Measurements from ENCODE around the gene PLA2G4A.

The PLA2G4A gene

GRCh38 chr1:186828611-186829454, at the start of gene PLA2G4A:
Gene PLA2G4A (plus strand): TSS chr1:186828949. CDS start chr1:186854355, 25,406 bp downstream.
- DNase-seq (ENCODE audit: low read depth in 3 of 3, low spot score in 1 of 3): no peak

GRCh38 chr1:186780076-186780475, 48.7 kb upstream of the PLA2G4A start:
- DNase-seq (ENCODE audit: low read depth in 3 of 3, low spot score in 1 of 3): no peak

- DNase-seq (ENCODE audit: low read depth in 3 of 3, low spot score in 1 of 3): no peak
Observed at GRCh38 chr1:186781730-186782129, 47.0 kb upstream of the PLA2G4A start.

DNA sequence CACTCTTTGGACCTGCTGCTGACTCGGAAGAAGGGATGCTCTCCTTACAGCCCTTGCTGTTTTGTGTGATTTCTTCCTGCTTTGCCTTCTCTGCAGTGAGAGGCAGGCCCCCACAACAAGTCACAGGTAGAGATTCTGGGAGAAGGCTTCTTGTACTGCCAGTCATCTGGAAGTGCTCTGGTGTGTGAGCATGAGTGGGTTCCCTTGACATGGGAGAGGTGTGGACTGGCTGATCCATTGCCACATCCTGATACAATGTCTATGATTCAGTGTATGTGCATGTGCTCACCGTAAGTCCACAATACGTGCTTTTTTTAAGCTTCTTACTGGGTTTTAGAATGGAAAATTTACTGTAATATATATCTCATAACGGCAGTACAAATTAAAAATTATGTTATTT, 46.0 kb upstream of the PLA2G4A start:
- no peak for DNase-seq (ENCODE audit: low read depth in 3 of 3, low spot score in 1 of 3)

DNA sequence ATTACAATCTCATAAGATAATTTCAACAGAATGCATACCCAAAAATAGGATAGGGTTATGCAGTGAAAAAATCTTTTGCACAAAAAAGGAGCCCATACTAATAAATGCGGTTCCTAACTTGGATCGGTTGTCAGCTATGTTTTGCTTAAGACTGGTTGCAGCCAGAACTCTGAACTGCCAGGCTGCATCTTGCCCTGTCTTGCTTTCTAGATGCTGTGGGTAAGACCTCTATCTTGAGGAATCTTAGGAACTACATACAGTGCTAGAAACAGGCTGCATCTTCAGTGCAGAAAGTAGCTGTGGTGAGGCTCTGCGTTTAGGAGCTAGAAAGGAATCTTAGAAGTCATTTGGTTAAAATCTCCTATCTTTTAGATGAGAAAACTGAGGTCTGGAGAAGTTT, 45.6 kb upstream of the PLA2G4A start:
- DNase-seq (ENCODE audit: low read depth in 3 of 3, low spot score in 1 of 3): no peak

DNA sequence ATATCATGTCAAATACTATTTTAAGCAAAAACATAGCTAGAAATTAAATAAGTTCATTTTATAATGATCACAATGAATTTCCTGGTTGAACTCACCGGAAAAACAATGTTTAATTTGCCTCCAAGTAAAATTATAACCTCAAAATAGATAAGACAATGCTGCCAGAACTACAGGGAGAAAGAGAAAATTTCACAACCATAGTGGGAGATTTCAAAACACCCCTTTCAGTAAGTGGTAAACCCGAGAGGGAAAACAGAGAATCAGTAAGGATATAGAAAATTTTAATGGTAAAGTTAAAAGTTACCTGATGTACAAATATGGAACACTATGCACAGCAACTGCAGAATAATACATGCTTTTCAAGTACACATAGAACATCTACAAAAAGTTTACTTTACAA, 43.2 kb upstream of the PLA2G4A start:
- DNase-seq (ENCODE audit: low read depth in 3 of 3, low spot score in 1 of 3): no peak

- no peak for DNase-seq (ENCODE audit: low read depth in 3 of 3, low spot score in 1 of 3)
Observed at GRCh38 chr1:186790101-186790500, 38.6 kb upstream of the PLA2G4A start.

DNA sequence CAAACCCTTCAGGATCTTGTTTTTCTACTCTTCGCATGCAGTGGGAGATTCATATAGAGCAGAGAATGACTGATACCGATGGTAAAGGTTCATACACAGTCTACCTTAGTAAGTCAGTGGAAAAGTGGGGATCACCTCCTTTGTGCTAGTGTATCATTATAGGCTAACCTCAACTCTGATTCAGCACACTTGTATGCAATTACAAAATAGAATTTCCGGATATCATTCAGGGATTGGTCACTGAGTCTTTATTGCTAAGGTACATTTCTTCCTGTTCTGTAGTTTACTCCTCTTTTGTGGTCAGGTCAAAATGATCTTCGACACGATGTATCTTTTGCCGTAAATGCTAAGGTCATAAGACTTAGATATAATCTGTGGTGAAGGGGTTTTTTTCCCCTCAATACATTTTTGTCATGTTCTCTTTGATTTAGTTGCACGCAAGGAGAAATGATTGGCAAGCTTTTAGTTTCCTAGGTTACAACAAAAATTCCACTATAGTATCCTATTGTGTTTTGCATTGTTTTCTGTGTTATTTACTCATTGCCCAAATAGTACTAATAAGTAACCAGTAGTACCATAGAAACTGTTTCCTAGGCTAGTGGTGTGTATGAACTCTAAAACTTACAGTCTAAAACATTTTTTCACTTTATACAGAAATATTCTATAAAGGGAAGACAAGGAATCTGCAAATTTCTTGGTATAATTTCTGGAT, 35.7 kb upstream of the PLA2G4A start:
- DNase-seq (ENCODE audit: low read depth in 3 of 3, low spot score in 1 of 3): no peak

GRCh38 chr1:186793582-186793927, 35.2 kb upstream of the PLA2G4A start:
- no peak for DNase-seq (ENCODE audit: low read depth in 3 of 3, low spot score in 1 of 3)

- DNase-seq (ENCODE audit: low read depth in 3 of 3, low spot score in 1 of 3): no peak
Observed at GRCh38 chr1:186798960-186799688, 29.6 kb upstream of the PLA2G4A start.

GRCh38 chr1:186799689-186800054, 29.1 kb upstream of the PLA2G4A start:
- DNase-seq (ENCODE audit: low read depth in 3 of 3, low spot score in 1 of 3): no peak

DNA sequence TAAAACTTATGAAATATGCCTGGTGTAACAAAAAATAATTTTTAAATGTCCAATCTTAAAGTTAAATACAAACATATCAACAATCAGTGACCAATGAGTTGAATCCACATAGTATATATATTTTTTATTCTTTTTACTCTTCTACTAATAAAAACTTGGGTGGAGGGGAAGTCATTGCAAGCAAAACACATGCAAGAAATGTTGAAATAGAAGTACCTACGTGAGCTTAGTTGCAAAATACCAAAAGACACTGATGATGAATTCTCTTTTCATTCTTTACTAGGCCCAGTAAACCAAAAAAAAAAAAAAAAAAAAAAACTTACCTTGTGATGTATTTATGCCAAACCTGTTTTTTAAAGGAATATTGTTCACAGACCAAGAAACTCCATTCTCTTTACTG, 26.4 kb upstream of the PLA2G4A start:
- DNase-seq (ENCODE audit: low read depth in 3 of 3, low spot score in 1 of 3): no peak

- DNase-seq (ENCODE audit: low read depth in 3 of 3, low spot score in 1 of 3): no peak
Observed at GRCh38 chr1:186804679-186805078, 24.1 kb upstream of the PLA2G4A start.

GRCh38 chr1:186806477-186806876, 22.3 kb upstream of the PLA2G4A start:
- DNase-seq (ENCODE audit: low read depth in 3 of 3, low spot score in 1 of 3): no peak

DNA sequence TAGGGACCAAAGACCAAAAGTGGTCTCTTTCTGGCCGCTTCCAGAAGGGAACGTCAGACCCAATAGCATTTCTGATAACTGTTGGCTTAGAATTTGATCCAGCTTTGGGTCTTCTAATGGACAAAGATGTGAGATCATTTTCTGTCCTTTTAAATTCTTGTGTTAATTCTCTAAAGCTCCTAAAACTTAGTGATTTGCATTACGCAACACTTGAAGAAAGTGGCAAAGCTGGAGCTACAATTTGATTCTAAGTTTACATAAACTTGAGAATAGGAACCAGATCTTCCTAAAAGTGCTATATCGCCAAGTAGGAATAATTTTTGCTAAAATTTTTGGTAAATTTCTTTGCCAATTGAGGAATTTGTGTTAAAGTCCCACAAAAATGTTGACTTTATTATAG, 21.6 kb upstream of the PLA2G4A start:
- no peak for DNase-seq (ENCODE audit: low read depth in 3 of 3, low spot score in 1 of 3)

DNA sequence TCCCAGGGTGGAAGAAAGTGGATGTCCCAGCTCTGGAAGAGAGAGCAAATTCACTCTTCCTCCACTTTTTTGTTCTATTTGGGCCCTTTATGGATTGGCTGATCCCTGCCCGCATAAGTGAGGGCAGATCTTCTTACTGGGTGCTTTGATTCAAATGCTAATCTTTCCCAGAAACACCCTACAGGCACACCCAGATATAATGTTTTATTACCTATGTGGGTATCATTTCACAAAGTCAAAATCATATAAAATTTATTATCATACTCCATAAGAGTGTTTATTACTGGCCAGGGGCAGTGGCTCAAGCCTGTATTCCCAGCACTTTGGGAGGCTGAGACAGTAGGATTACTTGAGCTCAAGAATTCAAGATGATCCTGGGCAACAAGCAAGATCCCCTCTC, 16.9 kb upstream of the PLA2G4A start:
- no peak for DNase-seq (ENCODE audit: low read depth in 3 of 3, low spot score in 1 of 3)

GRCh38 chr1:186812570-186812969, 16.2 kb upstream of the PLA2G4A start:
- no peak for DNase-seq (ENCODE audit: low read depth in 3 of 3, low spot score in 1 of 3)

GRCh38 chr1:186813420-186813819, 15.3 kb upstream of the PLA2G4A start:
- DNase-seq (ENCODE audit: low read depth in 3 of 3, low spot score in 1 of 3): no peak

- DNase-seq (ENCODE audit: low read depth in 3 of 3, low spot score in 1 of 3): no peak
Observed at GRCh38 chr1:186819126-186819525, 9.6 kb upstream of the PLA2G4A start.

DNA sequence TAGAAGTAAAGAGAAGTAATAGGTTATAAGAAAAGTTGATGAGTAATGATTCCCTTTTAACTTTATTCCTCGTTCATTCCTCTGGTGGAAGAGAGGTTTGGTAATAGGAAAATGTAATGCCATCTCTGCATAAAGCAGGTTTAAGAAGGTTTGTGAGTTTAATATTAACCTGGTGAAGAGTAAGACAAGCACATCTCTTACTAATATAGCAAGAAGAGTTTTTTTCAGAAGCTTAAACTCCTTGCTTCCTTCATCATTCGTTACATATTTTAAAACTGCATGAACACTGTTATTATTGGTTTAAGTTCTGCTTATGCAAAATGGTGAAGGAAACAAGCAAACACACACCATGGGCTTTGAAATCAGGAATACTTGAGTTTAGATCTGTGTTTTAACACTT, 9.2 kb upstream of the PLA2G4A start:
- no peak for DNase-seq (ENCODE audit: low read depth in 3 of 3, low spot score in 1 of 3)

GRCh38 chr1:186829686-186830587, 1.2 kb downstream of the PLA2G4A start:
- DNase-seq (ENCODE audit: low read depth in 3 of 3, low spot score in 1 of 3): no peak

All from stimulated activated CD4-positive, alpha-beta T cell treated with anti-CD3 and anti-CD28 coated beads, TNF-alpha, amount 100 ng/mL, for 1 hour (primary cell).